HepG2 (cell line): ENCODE data around the gene COL9A1. TPM values are rescaled to one million over a fixed set of nuclear protein-coding genes. Genes with fewer than 3 reads are reported as not detected.

Source experiments
- ATAC-seq: fragments of 200-7000 bp; cut with Tn5 transposase; 3 replicates; pipeline ENCODE4 v1.9.1; 2020; ENCODE audit warnings: mild to moderate bottlenecking, moderate library complexity
- BruUV-seq: library from RNA; stranded (reverse); fragments of 400-500 nt; replicated peaks from 2 replicates; lab custom pipeline; 2021; lab: Mats Ljungman, UMichigan
- CTCF ChIA-PET: fragments of 300-600 bp; formaldehyde crosslinking; extraction: SDS; loops from one replicate; lab custom pipeline; 2021; ENCODE audit warnings: low total read pairs, inconsistent platforms, low intra/inter-chr PET ratio; lab: Yijun Ruan, JAX
- POLR2A ChIA-PET: fragments of 350-600 bp; sonication (Branson Sonifier 250); formaldehyde crosslinking; loops from one replicate; lab custom pipeline; 2020; ENCODE audit warnings: antibody characterized with exemption, inconsistent platforms; lab: Yijun Ruan, JAX
- DNase-seq: peaks from one replicate; pipeline ENCODE4 v3.0.0-alpha.2; 2015; ENCODE audit warnings: low spot score
- FAIRE-seq: peaks from 3 replicates; lab custom pipeline; 2011; peaks lifted over from hg19 to GRCh38; lab: Jason Lieb, UNC
- H2AFZ ChIP-seq: one replicate; pipeline ENCODE4 v1.6.1; 2011; ENCODE audit warnings: low read length, inconsistent platforms
- H3K27ac ChIP-seq: fragments of 300-600 bp; 3 replicates; pipeline ENCODE4 v1.8.0; 2011; ENCODE audit warnings: mixed run types, mild to moderate bottlenecking, mixed read lengths, low read length, inconsistent platforms; ENCODE audit not compliant: insufficient read depth; ENCODE audit errors: extremely low read length
- H3K27me3 ChIP-seq, 2 experiments: fragments of 200-600 bp in 1 of 2; 2 replicates in 1 of 2; 3 replicates in 1 of 2; pipeline versions ENCODE4 v1.6.0 to v1.8.0; 2011; ENCODE audit warnings: low read length in 2 of 2, mild to moderate bottlenecking in 2 of 2, moderate library complexity in 2 of 2, inconsistent platforms in 1 of 2; ENCODE audit not compliant: insufficient read depth in 2 of 2, control insufficient read depth in 1 of 2
- H3K36me3 ChIP-seq, 2 experiments: fragments of 200-600 bp in 1 of 2; replicated peaks in 1 of 2; 2 replicates in 1 of 2; 3 replicates in 1 of 2; pipeline versions ENCODE4 v1.5.1 to v1.8.0; 2011; ENCODE audit warnings: low read length in 2 of 2, inconsistent platforms in 1 of 2; ENCODE audit not compliant: insufficient read depth in 2 of 2, control insufficient read depth in 1 of 2
- H3K4me1 ChIP-seq: 2 replicates; pipeline ENCODE4 v1.5.1; 2012; ENCODE audit warnings: low read length, inconsistent platforms; ENCODE audit not compliant: insufficient read depth
- H3K4me2 ChIP-seq: 2 replicates; pipeline ENCODE4 v1.6.0; 2011; ENCODE audit warnings: low read depth, low read length, inconsistent platforms
- H3K4me3 ChIP-seq, 3 experiments: fragments of 200-600 bp in 1 of 3; sonication (generic), shearing (Covaris generic) in 1 of 3; replicated peaks in 1 of 3; 2 replicates each; pipeline ENCODE4 v1.5.1; 2011 to 2016; ENCODE audit warnings: low read length in 3 of 3, inconsistent platforms in 2 of 3, low read depth in 2 of 3, mild to moderate bottlenecking in 2 of 3, control low read depth in 1 of 3, mixed read lengths in 1 of 3; ENCODE audit not compliant: insufficient read depth in 1 of 3
- H3K79me2 ChIP-seq: one replicate; pipeline ENCODE4 v1.6.1; 2011; ENCODE audit warnings: low read length, inconsistent platforms; ENCODE audit not compliant: insufficient read depth
- H3K9ac ChIP-seq: 2 replicates; pipeline ENCODE4 v1.6.0; 2011; ENCODE audit warnings: mild to moderate bottlenecking, low read depth, low read length, inconsistent platforms; ENCODE audit not compliant: insufficient read depth
- H3K9me3 ChIP-seq: 2 replicates; pipeline ENCODE4 v1.5.1; 2012; ENCODE audit warnings: mild to moderate bottlenecking, low read length
- H4K20me1 ChIP-seq: 2 replicates; pipeline ENCODE4 v1.6.0; 2011; ENCODE audit warnings: inconsistent platforms, mild to moderate bottlenecking, low read length, moderate library complexity; ENCODE audit not compliant: insufficient read depth
- CENPT ChIP-seq: sonication (generic); formaldehyde crosslinking; IDR thresholded peaks from 2 replicates; pipeline ENCODE4 v1.8.0; 2022; ENCODE audit warnings: low read depth, mild to moderate bottlenecking, moderate library complexity, missing genetic modification reagents
- DNMT1 ChIP-seq: sonication (generic); formaldehyde crosslinking; IDR thresholded peaks from 2 replicates; pipeline ENCODE4 v1.5.1; 2020; ENCODE audit warnings: mild to moderate bottlenecking, missing genetic modification reagents
- EEA1 ChIP-seq: sonication (generic); formaldehyde crosslinking; IDR thresholded peaks from 2 replicates; pipeline ENCODE4 v1.5.1; 2020; ENCODE audit warnings: mild to moderate bottlenecking, missing genetic modification reagents, borderline replicate concordance
- GZF1 ChIP-seq: sonication (generic); formaldehyde crosslinking; IDR thresholded peaks from 2 replicates; pipeline ENCODE4 v1.5.1; 2020; ENCODE audit warnings: mild to moderate bottlenecking, missing genetic modification reagents
- JUN ChIP-seq: sonication (generic); formaldehyde crosslinking; IDR thresholded peaks from 2 replicates; pipeline ENCODE4 v1.4.0; 2020; ENCODE audit warnings: mild to moderate bottlenecking, missing genetic modification reagents
- JUNB ChIP-seq: sonication (generic); formaldehyde crosslinking; IDR thresholded peaks from 2 replicates; pipeline ENCODE4 v1.8.0; 2022; ENCODE audit warnings: missing genetic modification reagents, mild to moderate bottlenecking, borderline replicate concordance
- RBM39 ChIP-seq: fragments of 200-400 bp; formaldehyde crosslinking; IDR thresholded peaks from one replicate; pipeline ENCODE4 v1.6.1; 2018; ENCODE audit warnings: antibody characterized with exemption, mild to moderate bottlenecking, low read depth, low read length; ENCODE audit not compliant: poor library complexity, severe bottlenecking
- ZC3H13 ChIP-seq: sonication (generic); formaldehyde crosslinking; IDR thresholded peaks from 2 replicates; pipeline ENCODE4 v1.8.1; 2023; ENCODE audit warnings: mild to moderate bottlenecking, missing genetic modification reagents, moderate library complexity
- ZNF460 ChIP-seq: sonication (generic); formaldehyde crosslinking; IDR thresholded peaks from 2 replicates; pipeline ENCODE4 v1.5.1; 2020; ENCODE audit warnings: missing genetic modification reagents, mild to moderate bottlenecking, borderline replicate concordance
- WGBS: methylation state at CpG from one replicate; pipeline ENCODE4 v1.1.6; 2017; ENCODE audit warnings: low lambda C conversion rate; 5-methylcytosine and 5-hydroxymethylcytosine counted together
- in situ Hi-C: cut with HindIII; loops from 2 replicates; pipeline ENCODE4 v1.10.0; 2017; ENCODE audit warnings: low pct_unique_long_range_greater_than_20kb; ENCODE audit not compliant: extremely low pct_ligation_motif_present
- intact Hi-C: fragments of 100-400 bp; cut with micrococcal nuclease; formaldehyde crosslinking; loops from one replicate; pipeline ENCODE4 v1.10.0; 2022; ENCODE audit not compliant: unreplicated experiment
- polyA plus RNA-seq, 8 experiments: library from polyadenylated mRNA; depleted of rRNA in 3 of 8; stranded (reverse) in 7 of 8; unstranded in 1 of 8; fragments of >200 nt; fragmentation: Illumina TruSeq in 4 of 8; extraction: Trizol in 4 of 8; gene quantifications; 2 replicates each; pipeline versions ENCODE4 v1.2.1 to v1.2.3, GENCODE V29; 2011 to 2016; ENCODE audit warnings: low read depth in 4 of 8, missing spikeins in 1 of 8, mixed read lengths in 1 of 8; ENCODE audit not compliant: insufficient read depth in 1 of 8
- total RNA-seq, 5 experiments: library from RNA; depleted of rRNA; stranded (reverse); fragments of >200 nt; fragmentation: Illumina TruSeq; extraction: Trizol; gene quantifications; 2 replicates each; pipeline ENCODE4 v1.2.3, GENCODE V29; 2016; ENCODE audit warnings: low read depth in 1 of 5
- TF ChIP-seq, protein P1 (sequence below): sonication (generic); formaldehyde crosslinking; conservative IDR thresholded peaks from 2 replicates; pipeline ENCODE4 v1.8.0; 2022; ENCODE audit warnings: mild to moderate bottlenecking, moderate library complexity, missing genetic modification reagents
- TF ChIP-seq, protein P2 (sequence below): sonication (generic); formaldehyde crosslinking; IDR thresholded peaks from 2 replicates; pipeline ENCODE4 v1.9.0; 2022; ENCODE audit warnings: low read depth, missing genetic modification reagents
- TF ChIP-seq, protein P3 (sequence below): sonication (generic); formaldehyde crosslinking; IDR thresholded peaks from 2 replicates; pipeline ENCODE4 v1.4.0; 2020; ENCODE audit warnings: missing genetic modification reagents
- TF ChIP-seq, protein P4 (sequence below): sonication (generic); formaldehyde crosslinking; IDR thresholded peaks from 2 replicates; pipeline ENCODE4 v1.4.0; 2020; ENCODE audit warnings: mild to moderate bottlenecking, missing genetic modification reagents, borderline replicate concordance

Gene COL9A1
- total and polyA plus RNA-seq, 2 of the 13 experiments (the other 11 are each of a cell fraction or from before 2014, with no cell fraction given), result 0.08 TPM; not detected in 1

DNA sequence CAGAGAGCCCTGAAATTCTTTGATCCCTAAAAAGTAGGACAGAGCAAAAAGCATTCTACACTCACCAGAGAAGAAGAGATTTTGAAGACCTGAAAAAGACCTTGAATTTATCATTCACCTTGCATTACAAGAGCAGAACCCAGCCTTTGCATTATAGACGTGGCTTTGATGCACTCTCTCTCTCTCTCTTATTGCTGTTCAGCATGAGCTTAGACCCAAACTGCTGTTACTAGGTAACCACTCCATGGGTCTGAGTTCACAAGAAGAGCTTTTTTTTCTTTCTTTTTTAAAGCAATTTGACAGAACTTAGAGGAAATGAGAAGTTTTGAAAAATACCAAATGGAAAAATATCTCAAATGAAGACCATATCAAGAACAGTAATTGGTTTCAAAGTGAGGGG, 44.4 kb downstream of the COL9A1 start:
- no peak overlapping the region for H3K9ac ChIP-seq
- no peak overlapping the region for H3K27ac ChIP-seq
- ChIA-PET POLR2A (no interaction called here), CTCF (no interaction called here)
- no peaks in the 10 kb centered on the region for H3K27me3 ChIP-seq
- no peak overlapping the region for H3K4me3 ChIP-seq
- BruUV-seq, result no TSS peak
- H4K20me1 ChIP-seq, result no peaks in the 10 kb centered on the region
- WGBS, result 0% methylated on average over 1 of the region's 1 CpG
- in situ Hi-C loops, result no loop called here
- FAIRE-seq (no peak), DNase-seq (no peak), ATAC-seq (no peak)
- H2AFZ ChIP-seq, result no peak overlapping the region
- intact Hi-C loops, result no loop called here
- H3K9me3 ChIP-seq, result no peaks in the 10 kb centered on the region
- H3K79me2 ChIP-seq, result no peaks in the 10 kb centered on the region
- no peaks in the 10 kb centered on the region for H3K36me3 ChIP-seq
- no peak overlapping the region for H3K4me2 ChIP-seq
- H3K4me1 ChIP-seq, result no peaks in the 10 kb centered on the region
- TF ChIP-seq JUNB (CRISPR knock-in tag), result no peak
- TF ChIP-seq CENPT (CRISPR knock-in tag), result no peak
- TF ChIP-seq, protein P1, sequence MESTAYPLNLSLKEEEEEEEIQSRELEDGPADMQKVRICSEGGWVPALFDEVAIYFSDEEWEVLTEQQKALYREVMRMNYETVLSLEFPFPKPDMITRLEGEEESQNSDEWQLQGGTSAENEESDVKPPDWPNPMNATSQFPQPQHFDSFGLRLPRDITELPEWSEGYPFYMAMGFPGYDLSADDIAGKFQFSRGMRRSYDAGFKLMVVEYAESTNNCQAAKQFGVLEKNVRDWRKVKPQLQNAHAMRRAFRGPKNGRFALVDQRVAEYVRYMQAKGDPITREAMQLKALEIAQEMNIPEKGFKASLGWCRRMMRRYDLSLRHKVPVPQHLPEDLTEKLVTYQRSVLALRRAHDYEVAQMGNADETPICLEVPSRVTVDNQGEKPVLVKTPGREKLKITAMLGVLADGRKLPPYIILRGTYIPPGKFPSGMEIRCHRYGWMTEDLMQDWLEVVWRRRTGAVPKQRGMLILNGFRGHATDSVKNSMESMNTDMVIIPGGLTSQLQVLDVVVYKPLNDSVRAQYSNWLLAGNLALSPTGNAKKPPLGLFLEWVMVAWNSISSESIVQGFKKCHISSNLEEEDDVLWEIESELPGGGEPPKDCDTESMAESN (CRISPR knock-in tag), result no peak
- TF ChIP-seq, protein P2, sequence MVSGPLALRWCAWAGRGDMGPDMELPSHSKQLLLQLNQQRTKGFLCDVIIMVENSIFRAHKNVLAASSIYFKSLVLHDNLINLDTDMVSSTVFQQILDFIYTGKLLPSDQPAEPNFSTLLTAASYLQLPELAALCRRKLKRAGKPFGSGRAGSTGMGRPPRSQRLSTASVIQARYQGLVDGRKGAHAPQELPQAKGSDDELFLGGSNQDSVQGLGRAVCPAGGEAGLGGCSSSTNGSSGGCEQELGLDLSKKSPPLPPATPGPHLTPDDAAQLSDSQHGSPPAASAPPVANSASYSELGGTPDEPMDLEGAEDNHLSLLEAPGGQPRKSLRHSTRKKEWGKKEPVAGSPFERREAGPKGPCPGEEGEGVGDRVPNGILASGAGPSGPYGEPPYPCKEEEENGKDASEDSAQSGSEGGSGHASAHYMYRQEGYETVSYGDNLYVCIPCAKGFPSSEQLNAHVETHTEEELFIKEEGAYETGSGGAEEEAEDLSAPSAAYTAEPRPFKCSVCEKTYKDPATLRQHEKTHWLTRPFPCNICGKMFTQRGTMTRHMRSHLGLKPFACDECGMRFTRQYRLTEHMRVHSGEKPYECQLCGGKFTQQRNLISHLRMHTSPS, result no peak
- no peak for TF ChIP-seq JUN (CRISPR knock-in tag)
- TF ChIP-seq ZNF460 (CRISPR knock-in tag), result no peak
- TF ChIP-seq DNMT1 (CRISPR knock-in tag), result no peak
- no peak for TF ChIP-seq ZC3H13 (CRISPR knock-in tag)
- no peak for TF ChIP-seq EEA1 (CRISPR knock-in tag)
- TF ChIP-seq, protein P3, sequence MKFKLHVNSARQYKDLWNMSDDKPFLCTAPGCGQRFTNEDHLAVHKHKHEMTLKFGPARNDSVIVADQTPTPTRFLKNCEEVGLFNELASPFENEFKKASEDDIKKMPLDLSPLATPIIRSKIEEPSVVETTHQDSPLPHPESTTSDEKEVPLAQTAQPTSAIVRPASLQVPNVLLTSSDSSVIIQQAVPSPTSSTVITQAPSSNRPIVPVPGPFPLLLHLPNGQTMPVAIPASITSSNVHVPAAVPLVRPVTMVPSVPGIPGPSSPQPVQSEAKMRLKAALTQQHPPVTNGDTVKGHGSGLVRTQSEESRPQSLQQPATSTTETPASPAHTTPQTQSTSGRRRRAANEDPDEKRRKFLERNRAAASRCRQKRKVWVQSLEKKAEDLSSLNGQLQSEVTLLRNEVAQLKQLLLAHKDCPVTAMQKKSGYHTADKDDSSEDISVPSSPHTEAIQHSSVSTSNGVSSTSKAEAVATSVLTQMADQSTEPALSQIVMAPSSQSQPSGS, result no peak
- no peak for TF ChIP-seq RBM39
- TF ChIP-seq GZF1, result no peak
- TF ChIP-seq, protein P4, sequence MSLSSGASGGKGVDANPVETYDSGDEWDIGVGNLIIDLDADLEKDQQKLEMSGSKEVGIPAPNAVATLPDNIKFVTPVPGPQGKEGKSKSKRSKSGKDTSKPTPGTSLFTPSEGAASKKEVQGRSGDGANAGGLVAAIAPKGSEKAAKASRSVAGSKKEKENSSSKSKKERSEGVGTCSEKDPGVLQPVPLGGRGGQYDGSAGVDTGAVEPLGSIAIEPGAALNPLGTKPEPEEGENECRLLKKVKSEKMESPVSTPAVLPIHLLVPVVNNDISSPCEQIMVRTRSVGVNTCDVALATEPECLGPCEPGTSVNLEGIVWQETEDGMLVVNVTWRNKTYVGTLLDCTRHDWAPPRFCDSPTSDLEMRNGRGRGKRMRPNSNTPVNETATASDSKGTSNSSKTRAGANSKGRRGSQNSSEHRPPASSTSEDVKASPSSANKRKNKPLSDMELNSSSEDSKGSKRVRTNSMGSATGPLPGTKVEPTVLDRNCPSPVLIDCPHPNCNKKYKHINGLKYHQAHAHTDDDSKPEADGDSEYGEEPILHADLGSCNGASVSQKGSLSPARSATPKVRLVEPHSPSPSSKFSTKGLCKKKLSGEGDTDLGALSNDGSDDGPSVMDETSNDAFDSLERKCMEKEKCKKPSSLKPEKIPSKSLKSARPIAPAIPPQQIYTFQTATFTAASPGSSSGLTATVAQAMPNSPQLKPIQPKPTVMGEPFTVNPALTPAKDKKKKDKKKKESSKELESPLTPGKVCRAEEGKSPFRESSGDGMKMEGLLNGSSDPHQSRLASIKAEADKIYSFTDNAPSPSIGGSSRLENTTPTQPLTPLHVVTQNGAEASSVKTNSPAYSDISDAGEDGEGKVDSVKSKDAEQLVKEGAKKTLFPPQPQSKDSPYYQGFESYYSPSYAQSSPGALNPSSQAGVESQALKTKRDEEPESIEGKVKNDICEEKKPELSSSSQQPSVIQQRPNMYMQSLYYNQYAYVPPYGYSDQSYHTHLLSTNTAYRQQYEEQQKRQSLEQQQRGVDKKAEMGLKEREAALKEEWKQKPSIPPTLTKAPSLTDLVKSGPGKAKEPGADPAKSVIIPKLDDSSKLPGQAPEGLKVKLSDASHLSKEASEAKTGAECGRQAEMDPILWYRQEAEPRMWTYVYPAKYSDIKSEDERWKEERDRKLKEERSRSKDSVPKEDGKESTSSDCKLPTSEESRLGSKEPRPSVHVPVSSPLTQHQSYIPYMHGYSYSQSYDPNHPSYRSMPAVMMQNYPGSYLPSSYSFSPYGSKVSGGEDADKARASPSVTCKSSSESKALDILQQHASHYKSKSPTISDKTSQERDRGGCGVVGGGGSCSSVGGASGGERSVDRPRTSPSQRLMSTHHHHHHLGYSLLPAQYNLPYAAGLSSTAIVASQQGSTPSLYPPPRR, result no peak
